ENCODE measurements around the gene ABHD17C. TPM values are rescaled to one million over a fixed set of nuclear protein-coding genes. Genes with fewer than 3 reads are reported as not detected.

The ABHD17C gene
- total and polyA plus RNA-seq, 2 donors (not counting 3 experiments of a cell fraction or from before 2014, with no cell fraction given): 5.9 to 10.9 TPM

DNA sequence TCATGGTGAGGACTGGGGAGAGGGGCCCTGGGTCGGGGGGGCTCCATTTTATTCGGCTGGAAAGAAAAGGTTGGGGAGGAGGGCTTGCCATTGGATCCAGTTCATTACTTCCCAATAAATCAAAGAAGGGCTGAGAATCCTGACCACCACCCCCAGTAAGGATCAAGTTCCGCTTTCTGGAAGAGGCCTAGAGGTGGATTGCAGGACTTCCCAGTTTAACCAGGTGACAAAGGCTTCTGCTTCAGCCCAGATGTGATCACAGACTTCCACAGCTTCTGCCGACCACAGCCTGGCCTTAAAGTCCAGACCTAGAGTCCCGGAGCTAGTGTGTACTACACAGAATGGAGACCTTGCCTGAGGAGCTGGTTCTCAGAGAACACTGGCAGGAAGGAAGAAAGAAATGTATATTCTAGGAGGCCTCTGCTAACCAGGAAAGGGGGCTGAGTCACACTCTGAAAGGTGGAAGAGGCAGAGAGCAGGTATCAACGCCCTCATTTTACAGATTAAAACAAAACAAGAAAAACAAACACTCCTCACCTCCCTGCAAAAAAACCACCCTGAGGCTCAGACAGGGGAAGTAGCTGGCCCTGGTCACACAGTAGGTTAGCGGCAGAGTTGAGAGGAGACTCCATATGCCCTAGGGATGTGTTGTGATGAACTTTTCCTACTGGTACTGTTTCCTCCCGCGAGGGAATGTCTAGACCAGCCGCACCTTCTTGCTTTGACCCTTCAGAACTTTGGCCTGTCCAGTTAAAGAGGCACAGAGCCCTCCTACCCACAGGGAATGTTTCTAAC, 82.9 kb downstream of the ABHD17C start:
- dilution Hi-C loops (cut with MboI; ENCODE audit: extremely low pct_ligation_motif_present, low sequenced_read_pairs) (no loop called here), intact Hi-C loops (cut with micrococcal nuclease) (loop anchor here (2.0 to 5.0 kb wide), 2 partner anchors 191 to 359 kb away; no protein-coding TSS in a partner anchor)
- H2AFZ ChIP-seq (ENCODE audit: low read depth, low read length): no peak overlapping the region
- no peak overlapping the region for H3K4me3 ChIP-seq (replicated peaks in 1 of 3; ENCODE audit: insufficient read depth in 1 of 3, low read depth in 1 of 3, low read length in 3 of 3)
- H3K4me1 ChIP-seq (ENCODE audit: control insufficient read depth, extremely low read depth, insufficient read depth, low read length): peaks cover 18% of the 10 kb centered on the region
- H3K27ac ChIP-seq (ENCODE audit: insufficient read depth, low read depth, low read length): no peak overlapping the region
- BruUV-seq (replicated peaks): no TSS peak
- DNase-seq (ENCODE audit: low read depth, low spot score) (no peak), FAIRE-seq (peak; percentile 33)
- no peaks in the 10 kb centered on the region for H3K79me2 ChIP-seq (ENCODE audit: control insufficient read depth, insufficient read depth, low read length)
- ChIA-PET CTCF (interaction anchor here (0.8 to 7.5 kb wide), 15 partner anchors 9 to 488 kb away, joined by 3 to 828 read pairs (median 40); partner anchors contain the start of gene ABHD17C), POLR2A (no interaction called here)
- no peaks in the 10 kb centered on the region for H4K20me1 ChIP-seq (replicated peaks; ENCODE audit: control insufficient read depth, extremely low read depth, insufficient read depth, low read length)
- peaks cover 17% of the 10 kb centered on the region in 2 experiments for H3K27me3 ChIP-seq (ENCODE audit: control insufficient read depth in 2 of 2, insufficient read depth in 2 of 2, low read length in 2 of 2)
- TF ChIP-seq EZH2 (IDR thresholded peaks at IDR 0.05; ENCODE audit: borderline replicate concordance, low read depth, low read length, severe bottlenecking) (no peak), FOS (IDR thresholded peaks at IDR 0.05; ENCODE audit: borderline replicate concordance, insufficient read depth, low read length) (peak; percentile 27)
- no peaks in the 10 kb centered on the region for H3K9me3 ChIP-seq (replicated peaks; ENCODE audit: control insufficient read depth, insufficient read depth, low read length)
- H3K9me1 ChIP-seq (replicated peaks; ENCODE audit: control insufficient read depth, extremely low read depth, insufficient read depth, low read length): no peaks in the 10 kb centered on the region
- no peak overlapping the region for H3K9ac ChIP-seq (replicated peaks; ENCODE audit: extremely low read depth, insufficient read depth, low read length)
- no peaks in the 10 kb centered on the region for H3K36me3 ChIP-seq (ENCODE audit: control insufficient read depth in 2 of 2, extremely low read depth in 1 of 2, insufficient read depth in 2 of 2, low read length in 2 of 2)
- H3K4me2 ChIP-seq (ENCODE audit: insufficient read depth, low read length): no peak overlapping the region

DNA sequence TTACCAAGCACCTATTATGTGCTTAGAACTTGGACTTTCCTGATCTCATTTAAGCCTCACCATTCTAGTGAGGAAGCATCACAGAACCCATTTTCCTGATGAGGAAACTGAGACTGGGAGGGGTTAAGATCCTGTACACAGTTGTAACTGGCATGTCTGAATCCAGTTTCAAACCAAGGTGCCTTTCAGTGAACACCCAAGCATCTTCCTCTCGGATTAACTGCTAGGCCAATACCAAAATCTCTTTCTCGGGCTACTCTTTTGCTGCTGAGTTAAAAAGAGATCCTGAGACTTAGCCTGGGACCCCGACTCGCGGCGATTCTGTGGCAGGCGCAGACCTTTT, 83.5 kb downstream of the ABHD17C start:
- dilution Hi-C loops (cut with MboI; ENCODE audit: extremely low pct_ligation_motif_present, low sequenced_read_pairs): no loop called here
- TF ChIP-seq POLR2AphosphoS5 (IDR thresholded peaks at IDR 0.05; ENCODE audit: insufficient read depth, low read depth, low read length) (no peak), EZH2 (IDR thresholded peaks at IDR 0.05; ENCODE audit: borderline replicate concordance, low read depth, low read length, severe bottlenecking) (no peak), POLR2A (IDR thresholded peaks at IDR 0.05; ENCODE audit: low read depth, low read length) (no peak), JUN (IDR thresholded peaks at IDR 0.05; ENCODE audit: borderline replicate concordance, insufficient read depth, insufficient read length, low read depth) (no peak), GATA2 (IDR thresholded peaks at IDR 0.05; ENCODE audit: insufficient read depth, insufficient read length, low read depth, low read length) (no peak), FOS (IDR thresholded peaks at IDR 0.05; ENCODE audit: borderline replicate concordance, insufficient read depth, low read length) (no peak), MYC (IDR thresholded peaks at IDR 0.05; ENCODE audit: low read depth, low read length) (no peak)
- TF ChIP-seq, protein P1, sequence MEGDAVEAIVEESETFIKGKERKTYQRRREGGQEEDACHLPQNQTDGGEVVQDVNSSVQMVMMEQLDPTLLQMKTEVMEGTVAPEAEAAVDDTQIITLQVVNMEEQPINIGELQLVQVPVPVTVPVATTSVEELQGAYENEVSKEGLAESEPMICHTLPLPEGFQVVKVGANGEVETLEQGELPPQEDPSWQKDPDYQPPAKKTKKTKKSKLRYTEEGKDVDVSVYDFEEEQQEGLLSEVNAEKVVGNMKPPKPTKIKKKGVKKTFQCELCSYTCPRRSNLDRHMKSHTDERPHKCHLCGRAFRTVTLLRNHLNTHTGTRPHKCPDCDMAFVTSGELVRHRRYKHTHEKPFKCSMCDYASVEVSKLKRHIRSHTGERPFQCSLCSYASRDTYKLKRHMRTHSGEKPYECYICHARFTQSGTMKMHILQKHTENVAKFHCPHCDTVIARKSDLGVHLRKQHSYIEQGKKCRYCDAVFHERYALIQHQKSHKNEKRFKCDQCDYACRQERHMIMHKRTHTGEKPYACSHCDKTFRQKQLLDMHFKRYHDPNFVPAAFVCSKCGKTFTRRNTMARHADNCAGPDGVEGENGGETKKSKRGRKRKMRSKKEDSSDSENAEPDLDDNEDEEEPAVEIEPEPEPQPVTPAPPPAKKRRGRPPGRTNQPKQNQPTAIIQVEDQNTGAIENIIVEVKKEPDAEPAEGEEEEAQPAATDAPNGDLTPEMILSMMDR (IDR thresholded peaks at IDR 0.05; ENCODE audit: extremely low read depth in 1 of 2, insufficient read depth in 1 of 2, low read depth in 1 of 2, low read length in 2 of 2): no peak
- TF ChIP-seq, protein P2, sequence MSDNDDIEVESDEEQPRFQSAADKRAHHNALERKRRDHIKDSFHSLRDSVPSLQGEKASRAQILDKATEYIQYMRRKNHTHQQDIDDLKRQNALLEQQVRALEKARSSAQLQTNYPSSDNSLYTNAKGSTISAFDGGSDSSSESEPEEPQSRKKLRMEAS (IDR thresholded peaks at IDR 0.05; ENCODE audit: insufficient read depth, insufficient read length): no peak
- Histone ChIP-seq H3K4me1 (ENCODE audit: control insufficient read depth, extremely low read depth, insufficient read depth, low read length) (peaks cover 18% of the 10 kb centered on the region), H3K27ac (ENCODE audit: insufficient read depth, low read depth, low read length) (no peak overlapping the region), H3K36me3 (ENCODE audit: control insufficient read depth in 2 of 2, extremely low read depth in 1 of 2, insufficient read depth in 2 of 2, low read length in 2 of 2) (no peaks in the 10 kb centered on the region), H3K27me3 (ENCODE audit: control insufficient read depth in 2 of 2, insufficient read depth in 2 of 2, low read length in 2 of 2) (peaks cover 17% of the 10 kb centered on the region in 2 experiments), H3K4me3 (replicated peaks in 1 of 3; ENCODE audit: insufficient read depth in 1 of 3, low read depth in 1 of 3, low read length in 3 of 3) (no peak overlapping the region), H2AFZ (ENCODE audit: low read depth, low read length) (no peak overlapping the region), H3K4me2 (ENCODE audit: insufficient read depth, low read length) (peak overlapping the region; percentile 49), H3K9me1 (replicated peaks; ENCODE audit: control insufficient read depth, extremely low read depth, insufficient read depth, low read length) (no peaks in the 10 kb centered on the region), H3K9me3 (replicated peaks; ENCODE audit: control insufficient read depth, insufficient read depth, low read length) (no peaks in the 10 kb centered on the region), H4K20me1 (replicated peaks; ENCODE audit: control insufficient read depth, extremely low read depth, insufficient read depth, low read length) (no peaks in the 10 kb centered on the region), H3K79me2 (ENCODE audit: control insufficient read depth, insufficient read depth, low read length) (no peaks in the 10 kb centered on the region), H3K9ac (replicated peaks; ENCODE audit: extremely low read depth, insufficient read depth, low read length) (no peak overlapping the region)
- intact Hi-C loops (cut with micrococcal nuclease): loop anchor here (5.0 kb wide), 1 partner anchor 191 kb away; no protein-coding TSS in a partner anchor
- POLR2A ChIA-PET: no interaction called here
- DNase-seq (ENCODE audit: low read depth, low spot score): peak; percentile 12
- CTCF ChIA-PET: interaction anchor here (0.9 to 7.5 kb wide), 13 partner anchors 8 to 488 kb away, joined by 3 to 828 read pairs (median 49); partner anchors contain the start of gene ABHD17C
- no peak for FAIRE-seq
- BruUV-seq (replicated peaks): no TSS peak

Data from endothelial cell of umbilical vein (primary cell).